NCI-H2107 (cell line): ENCODE results near the gene INHA.

Experiments used
- DNase-seq: peaks from one replicate; lab custom pipeline; 2025; lab: John Stamatoyannopoulos, UW

The INHA gene, protein sequence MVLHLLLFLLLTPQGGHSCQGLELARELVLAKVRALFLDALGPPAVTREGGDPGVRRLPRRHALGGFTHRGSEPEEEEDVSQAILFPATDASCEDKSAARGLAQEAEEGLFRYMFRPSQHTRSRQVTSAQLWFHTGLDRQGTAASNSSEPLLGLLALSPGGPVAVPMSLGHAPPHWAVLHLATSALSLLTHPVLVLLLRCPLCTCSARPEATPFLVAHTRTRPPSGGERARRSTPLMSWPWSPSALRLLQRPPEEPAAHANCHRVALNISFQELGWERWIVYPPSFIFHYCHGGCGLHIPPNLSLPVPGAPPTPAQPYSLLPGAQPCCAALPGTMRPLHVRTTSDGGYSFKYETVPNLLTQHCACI

DNA sequence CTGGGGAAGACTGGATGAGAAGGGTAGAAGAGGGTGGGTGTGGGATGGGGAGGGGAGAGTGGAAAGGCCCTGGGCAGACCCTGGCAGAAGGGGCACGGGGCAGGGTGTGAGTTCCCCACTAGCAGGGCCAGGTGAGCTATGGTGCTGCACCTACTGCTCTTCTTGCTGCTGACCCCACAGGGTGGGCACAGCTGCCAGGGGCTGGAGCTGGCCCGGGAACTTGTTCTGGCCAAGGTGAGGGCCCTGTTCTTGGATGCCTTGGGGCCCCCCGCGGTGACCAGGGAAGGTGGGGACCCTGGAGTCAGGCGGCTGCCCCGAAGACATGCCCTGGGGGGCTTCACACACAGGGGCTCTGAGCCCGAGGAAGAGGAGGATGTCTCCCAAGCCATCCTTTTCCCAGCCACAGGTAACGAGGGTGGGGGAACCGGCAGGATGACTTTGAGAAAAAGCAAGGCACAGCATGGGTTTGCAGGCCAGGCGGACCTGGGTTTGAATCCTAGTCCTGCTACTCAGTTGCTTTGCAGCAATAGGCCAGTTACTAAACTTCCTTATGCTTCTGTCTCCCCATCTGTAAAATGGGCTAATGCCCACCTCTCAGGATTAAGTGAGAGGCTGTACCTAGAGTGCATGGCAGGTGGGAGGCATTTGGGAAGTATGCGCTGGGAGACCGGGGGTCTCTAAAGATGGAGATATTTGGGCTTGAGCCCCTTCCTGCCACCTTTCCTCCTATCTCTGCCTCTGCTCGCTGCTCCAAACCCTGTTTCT lies at the start of gene INHA:
TSS of gene INHA (plus strand) at position 74 of the 765 bp plus-strand sequence. CDS start at position 139, 65 bp downstream.
- no peak for DNase-seq

DNA sequence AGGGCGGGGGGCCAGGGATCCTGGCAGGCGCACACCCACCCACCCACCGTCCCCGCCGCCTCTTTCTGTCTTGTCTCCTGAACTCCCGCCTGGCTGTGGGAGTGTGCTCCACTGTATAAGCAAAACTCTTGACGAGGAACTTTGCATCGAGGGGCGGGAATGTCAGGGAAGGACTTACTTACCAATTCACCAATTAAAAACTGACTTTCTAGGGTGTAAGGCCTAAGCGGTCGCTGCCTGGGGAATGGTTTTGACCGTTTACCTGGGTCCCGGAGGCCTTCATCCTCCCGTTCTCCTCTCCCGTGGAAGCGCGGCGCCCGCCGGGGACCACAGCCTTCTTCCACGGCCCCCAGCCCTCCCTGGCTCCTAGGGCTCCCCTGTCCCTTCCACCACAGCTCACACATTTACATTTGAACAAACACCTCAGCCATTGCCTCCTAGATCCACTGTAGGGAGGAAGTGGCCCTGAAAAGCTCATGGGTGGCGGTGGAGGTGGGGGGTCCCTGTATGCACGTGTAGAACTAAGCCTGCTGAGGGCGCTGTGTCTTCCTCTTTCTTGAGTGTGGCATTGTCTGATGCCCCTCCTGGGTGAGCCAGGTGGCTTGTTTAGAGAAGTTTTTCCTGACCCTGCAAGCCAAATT lies 49.0 kb upstream of the INHA start:
- DNase-seq = no peak

DNA sequence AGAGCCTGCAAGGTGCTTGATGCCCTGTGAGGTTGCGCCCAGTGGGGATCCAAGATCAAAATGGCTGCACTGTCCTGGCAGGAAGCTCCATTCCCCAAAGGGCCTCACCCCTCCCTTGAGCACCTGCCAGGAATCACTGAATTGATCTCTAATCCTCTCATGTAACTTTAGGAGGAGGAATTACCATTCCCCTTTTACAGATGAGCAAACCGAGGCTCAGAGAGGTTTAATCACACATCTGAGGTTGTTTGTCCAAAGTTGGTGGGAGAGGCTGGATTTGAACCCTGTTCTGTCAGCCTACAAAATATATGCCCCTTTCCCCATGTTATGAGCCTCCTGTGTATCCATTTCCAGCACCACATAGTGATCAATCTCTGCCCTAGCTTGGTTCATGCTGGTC lies 47.3 kb upstream of the INHA start:
- DNase-seq = no peak

DNA sequence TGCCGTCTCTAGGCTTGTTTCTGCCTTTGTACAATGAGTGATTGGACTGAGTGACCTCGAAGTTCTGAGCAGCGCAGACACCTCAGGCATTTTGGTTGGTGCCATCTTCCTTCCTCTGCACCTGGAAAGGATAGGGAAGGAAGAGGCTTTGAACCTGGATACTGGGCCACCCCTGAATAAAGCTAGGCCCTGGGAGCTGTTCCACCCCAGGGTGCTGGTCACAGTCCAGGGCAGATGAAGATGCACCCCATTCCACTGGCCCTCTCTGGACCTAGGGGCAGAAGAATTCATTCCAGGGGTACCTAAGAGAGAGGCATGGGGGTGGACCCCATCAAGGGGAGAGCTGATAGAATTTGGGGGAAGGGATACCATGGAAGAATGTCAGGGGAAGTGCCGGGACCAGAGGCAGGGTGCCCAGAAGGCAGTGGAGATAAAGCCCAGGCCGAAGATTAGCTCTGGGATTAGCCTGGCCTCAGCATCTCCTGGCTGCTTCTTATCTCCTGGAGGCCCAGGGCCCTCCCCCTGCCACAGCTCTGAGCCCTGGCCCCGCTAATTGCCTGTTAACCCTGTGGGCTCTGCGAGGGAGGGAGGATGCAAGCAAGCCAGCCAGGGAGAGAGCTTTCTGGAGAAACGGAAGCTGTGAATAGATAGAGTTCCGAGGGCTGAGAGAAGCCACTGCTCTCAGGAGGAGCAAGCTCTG lies 46.4 kb upstream of the INHA start:
- DNase-seq = no peak

DNA sequence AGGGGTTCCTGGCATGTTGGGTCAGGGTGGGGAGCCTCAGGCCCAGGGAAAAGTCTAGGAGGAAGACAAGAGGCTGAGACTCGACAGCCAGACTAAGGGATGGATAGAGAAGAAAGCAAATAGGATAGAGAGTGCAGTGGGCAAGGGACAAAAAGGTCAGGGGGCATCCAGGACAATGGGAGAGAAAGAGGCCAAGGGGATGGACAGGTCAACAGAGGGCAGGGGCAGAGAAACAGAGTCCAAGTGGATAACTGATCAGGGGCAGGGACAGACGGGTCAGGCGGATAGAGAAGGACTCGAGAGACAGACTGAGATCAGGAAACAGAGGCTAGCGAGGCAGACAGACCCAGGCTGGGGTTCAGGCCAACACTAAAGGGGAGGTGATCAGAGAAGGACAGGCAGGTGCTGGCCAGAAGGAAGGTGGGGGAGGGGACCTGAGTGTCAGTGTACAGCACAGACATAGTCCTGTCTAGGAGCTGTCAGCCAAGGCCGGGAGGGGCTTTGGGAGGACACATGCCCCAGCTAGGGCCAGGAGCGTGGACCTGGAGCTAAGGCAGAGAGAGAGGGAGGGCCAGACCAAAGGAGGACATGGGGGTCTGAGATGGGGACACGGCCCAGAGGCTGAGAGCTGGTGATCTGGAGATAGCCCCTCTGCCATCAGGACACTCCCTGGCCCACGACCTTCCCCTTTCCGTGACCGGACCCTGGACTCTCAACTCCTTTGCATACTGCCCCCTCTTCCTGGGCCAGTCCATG lies 45.6 kb upstream of the INHA start:
- no peak for DNase-seq

DNA sequence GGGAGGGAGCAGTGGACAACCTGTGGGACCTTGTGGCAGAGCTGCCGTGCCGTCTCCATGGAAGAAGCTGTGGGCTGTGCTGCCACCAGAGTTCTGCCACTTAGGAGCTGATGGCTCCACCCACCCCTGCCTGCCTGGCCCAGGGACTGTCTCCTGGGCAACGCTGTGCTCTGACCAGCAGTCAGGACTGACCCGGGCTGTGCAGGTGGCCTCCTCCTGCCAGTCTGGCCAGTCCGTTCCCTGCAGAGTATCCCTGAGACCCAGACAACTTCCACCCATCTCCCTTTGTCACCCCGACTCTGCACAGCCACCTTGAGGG lies 45.1 kb upstream of the INHA start:
- no peak for DNase-seq

DNA sequence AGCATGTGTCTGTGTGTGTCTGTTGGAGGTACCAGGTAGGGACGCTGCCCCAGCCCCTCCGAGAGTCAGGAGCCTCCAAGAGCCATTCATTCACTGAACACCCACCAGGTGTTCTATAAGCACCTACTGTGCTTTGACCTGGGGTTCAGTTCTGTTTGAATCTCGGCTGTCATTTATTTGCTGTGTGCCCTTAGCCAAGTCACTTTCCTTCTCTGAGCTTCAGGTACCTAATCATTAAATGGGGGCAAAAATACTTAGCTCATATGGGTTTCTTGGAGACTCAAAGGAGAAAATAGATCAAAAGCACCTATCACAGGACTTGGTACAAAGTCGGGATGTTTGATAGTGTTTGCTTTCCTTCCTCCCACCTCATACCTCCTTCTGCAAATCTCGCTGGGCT lies 44.6 kb upstream of the INHA start:
- no peak for DNase-seq

DNA sequence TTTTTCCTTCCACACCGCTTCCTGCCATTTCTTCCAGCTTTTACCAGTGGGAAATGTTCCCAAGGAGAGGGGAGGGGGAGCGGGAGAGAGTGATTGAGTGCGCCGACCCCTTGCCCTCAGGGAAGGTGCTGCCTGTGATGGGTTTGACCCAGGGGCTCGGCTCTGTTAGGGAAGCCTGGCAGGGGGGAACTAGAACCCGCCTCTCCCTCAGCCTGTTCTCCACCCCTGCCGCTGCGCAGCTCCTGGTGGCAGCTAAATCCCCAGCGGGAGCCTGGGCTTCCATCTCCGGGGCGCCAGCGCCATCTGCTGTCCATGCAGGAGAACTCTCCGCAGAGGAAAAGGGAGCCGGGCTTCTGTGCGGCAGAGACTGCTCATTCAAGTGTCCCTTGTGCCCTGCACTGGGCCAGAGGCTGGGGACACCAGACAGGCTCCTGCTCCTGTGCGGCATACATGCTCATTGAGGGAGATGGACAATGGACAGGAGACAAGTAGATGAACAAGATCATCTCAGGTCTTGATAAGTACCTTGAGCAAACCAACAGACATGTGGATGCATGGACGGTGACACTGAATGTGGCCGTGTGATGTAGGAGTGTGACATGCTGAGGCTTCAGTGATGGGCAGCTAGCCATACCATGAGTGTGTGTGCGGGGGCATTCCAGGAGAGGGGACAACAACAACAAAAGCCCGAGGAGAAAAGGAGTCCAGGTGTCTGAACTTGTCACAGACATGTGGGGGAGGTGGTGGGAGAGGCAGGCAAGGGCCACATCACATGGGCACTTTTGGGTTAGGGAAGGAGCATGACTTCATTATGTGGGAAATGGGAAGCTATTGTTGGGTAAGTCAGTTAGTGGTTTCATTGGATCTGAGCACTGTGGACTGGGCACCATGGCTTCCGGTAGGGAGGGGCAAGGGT lies 41.8 kb upstream of the INHA start:
- DNase-seq = peak; percentile 60

DNA sequence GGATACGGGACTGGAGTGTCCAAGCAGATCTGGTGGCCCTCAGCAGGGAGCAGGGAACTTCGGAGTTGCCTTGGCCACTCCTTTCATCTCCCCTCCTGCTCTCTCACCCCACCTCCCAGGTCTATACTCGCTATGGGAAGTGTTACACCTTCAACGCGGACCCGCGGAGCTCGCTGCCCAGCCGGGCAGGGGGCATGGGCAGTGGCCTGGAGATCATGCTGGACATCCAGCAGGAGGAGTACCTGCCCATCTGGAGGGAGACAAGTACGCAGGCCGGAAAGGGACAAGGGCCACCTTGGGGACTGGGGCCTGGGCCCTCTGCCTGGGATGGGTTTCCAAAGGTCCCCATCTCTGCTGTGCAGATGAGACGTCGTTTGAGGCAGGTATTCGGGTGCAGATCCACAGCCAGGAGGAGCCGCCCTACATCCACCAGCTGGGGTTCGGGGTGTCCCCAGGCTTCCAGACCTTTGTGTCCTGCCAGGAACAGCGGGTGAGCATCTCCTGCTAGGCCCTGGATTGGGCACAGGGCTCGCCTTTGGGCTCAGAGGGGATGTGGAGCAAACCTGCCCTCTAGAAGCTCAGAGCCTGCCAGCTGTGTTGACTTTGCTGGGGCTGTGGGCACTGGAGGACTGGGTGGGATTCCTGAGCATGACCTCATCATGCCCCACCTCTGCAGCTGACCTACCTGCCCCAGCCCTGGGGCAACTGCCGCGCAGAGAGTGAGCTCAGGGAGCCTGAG lies 40.3 kb upstream of the INHA start:
- DNase-seq = no peak

DNA sequence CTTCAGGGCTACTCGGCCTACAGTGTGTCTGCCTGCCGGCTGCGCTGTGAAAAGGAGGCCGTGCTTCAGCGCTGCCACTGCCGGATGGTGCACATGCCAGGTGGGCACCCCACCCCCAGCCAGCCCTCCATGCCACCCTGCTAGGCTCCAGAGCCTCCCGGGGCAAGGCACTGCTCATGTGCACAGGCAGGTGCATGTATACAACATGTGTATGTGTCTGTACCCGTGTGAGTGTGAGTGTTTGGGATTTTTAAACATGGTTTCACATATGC lies 39.8 kb upstream of the INHA start:
- DNase-seq = no peak

DNA sequence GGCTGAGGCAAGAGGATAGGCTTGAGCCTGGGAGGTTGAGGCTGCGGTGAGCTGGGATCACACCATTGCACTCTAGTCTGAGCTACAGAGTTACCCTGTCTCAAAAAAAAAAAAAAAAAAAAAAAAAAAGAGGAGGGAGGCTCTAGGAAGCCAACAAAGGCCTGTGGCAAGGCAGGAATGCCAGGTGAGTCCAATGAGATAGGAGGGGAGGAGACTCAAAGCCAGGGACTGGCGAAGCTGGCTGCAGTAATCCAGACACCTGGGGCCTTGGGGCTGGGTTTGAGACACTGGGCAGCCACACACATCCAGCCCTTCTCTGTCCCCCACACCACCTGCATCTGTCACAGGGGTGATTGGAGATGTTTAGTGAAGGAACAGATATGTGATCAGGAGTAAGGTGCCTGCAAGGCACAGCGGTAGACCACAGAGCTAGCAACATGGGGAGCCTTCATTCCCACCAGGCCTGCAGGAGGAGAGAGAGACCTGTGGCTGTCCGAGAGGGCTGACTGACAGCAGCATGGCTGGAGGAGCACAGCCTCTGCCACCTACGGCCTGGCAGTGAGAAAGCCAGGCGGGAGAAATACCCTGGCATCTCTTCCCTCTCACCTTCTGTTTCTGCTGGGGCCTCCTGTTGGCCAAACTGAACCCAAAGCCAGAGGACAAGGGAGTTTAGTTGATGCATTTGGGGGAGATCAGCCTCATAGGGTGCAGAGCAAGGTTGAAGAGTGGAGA lies 38.0 kb upstream of the INHA start:
- no peak for DNase-seq

DNA sequence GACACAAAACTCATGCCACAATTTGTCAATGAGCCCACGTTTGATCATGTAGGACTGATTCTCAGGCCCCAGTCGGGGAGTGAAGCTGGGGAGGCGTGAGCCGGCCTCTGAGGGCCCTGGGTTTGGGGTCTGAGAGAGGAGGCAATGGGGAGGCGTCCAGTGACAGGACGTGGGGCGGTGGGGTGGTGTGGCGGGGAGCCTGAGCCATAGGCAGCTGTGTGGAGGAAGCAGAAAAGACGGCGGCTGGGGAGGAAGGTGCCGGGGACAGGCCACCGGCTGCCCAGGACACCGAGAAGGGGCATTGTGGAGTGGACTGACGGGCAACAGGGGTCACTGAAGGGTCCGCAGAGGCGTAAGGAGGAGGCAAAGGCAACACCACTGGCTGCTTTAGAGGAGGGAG lies 35.7 kb upstream of the INHA start:
- DNase-seq = no peak

DNA sequence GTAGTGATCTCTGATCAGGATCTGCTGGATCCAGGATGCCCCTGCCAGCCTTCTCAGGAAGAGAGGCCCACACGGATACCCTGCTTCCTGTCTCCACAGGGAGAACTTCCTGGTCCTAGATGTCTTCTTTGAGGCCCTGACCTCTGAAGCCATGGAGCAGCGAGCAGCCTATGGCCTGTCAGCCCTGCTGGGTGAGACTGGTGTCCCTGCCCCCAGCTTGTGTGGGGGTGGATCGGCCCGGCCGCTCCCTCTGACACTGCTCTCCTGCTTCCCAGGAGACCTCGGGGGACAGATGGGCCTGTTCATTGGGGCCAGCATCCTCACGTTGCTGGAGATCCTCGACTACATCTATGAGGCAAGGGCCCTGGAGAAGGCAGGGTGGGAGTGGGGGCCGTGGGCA lies 35.1 kb upstream of the INHA start:
- DNase-seq = no peak

DNA sequence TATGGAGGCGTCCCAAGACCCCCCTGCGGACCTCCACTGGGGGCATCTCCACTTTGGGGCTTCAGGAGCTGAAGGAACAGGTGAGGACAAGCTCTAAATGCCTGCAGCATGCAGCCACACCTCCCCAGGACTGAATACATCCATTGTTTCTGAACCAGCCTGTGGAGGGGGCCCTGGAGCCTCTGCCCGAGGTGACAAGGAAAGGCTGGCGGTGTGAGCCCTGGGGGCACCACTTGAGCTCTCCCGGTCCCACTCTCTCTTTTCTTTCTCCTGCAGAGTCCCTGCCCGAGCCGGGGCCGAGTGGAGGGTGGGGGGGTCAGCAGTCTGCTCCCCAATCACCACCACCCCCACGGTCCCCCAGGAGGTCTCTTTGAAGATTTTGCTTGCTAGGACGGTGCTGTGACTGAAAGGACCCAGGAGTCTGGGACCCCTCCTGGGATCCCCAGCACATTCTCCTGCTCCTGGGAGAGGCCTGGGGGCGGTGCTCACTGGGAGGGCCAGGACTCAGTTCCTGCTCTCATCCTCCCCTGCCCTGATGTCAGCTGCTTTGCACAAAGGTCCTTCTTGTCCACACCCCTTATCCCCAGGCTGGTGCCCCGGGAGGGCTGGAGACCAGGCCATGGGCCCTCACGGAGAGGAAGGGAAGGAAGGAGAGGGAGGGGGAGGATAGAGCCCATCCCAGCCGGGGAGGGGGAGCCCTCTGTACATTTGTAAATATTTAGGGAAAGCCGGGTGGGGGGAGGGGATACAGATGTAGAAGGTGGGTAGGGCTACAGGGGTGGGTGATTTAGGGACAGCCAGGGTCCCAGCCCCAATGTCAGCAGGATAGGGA lies 34.2 kb upstream of the INHA start:
- DNase-seq = no peak

DNA sequence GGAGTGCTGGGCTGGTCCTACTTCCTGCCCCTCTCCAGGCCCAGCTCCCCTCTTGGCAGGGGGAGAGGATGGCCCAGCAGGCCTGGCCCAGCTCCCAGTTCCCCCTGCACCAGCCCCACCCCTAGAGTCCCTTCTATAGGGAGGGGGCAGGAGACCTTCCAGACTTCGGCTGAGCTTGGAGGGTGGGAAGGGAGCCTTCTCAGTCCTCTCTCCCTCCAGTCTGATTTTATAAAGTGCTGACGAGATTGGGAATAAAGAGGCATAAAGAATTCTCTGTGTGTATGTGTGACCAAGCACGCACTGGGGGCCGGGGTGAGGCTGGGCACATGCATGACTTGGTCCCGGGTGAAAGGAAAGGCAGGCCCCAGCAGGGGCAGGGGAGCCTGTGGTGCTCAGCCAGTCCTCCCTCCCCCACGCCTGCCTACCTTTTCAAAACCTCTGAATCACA lies 33.6 kb upstream of the INHA start:
- no peak for DNase-seq

DNA sequence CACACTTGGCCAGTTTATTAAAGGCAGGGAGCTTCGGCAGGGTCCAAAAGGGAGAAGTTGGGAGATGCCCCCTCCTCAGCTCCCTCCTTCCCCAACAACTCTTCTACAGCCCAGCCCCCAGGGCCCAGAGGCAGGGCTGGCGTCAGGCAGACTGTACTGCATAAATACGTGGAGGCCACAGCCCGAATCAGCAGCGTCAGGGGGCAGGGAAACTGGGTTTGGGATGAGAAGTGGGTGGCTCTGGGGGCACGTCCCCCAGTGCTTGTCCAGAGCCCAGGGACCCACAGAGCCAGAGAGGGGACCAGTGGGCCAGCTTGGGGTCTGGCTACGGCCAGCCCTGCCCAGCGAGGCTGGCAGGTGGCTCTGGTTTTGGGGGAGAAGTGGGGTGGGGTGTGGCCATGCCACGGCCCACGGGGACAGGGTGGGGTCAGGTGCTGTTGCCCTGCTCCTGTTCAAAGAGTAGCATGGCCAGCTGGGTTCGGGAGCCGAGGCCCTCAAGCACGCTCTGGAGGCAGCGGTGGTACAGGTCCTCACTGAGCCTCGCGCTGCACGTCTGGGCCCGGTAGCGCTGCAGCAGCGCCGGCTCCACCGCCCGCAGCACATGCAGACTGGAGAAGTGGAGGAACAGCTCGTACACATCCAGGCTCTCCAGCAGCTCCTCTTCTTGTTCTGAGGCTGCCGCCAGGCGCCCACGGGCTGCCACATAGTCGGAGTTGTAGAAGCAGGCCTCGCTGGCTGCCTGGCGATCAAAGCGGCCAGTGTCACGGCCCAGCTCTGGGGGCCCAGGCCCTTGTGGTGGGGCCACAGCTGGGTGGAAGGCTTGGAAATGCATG lies 32.9 kb upstream of the INHA start:
- DNase-seq = no peak

DNA sequence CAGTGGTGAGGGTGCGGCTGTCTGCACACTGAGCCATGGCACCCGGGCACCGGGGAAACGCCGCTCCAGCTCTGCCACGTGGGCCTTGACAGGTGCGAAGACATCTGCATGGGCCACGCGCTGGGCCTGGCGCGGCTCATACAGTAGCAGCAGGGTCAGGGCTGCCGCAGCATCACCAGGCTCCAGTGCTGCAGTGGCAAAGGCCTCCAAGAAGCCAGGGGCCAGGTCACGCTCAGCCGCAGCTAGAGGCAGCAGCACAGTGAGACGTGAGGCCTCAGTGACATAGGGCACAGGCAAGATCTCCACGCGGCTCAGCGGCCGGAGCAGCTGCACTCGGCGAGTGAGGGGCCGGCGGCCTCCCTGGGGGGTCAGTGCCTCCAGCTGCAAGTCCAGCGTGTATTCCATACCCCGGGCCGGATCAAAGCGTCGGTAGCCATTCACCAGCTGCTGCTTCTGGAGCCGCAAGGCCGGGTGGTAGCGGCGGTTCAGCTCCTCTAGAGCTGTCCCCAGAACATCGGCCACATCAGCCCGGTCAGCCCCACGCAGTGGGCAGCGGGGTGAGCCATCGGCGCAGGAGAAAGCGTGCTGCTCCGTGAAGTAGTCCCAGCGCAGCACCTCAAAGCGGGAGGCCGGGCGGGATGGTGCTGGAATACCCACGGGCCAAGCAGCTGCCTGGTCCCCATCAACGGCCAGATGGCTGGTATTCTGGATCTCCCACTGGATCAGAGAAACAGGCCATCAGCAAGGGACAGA lies 32.0 kb upstream of the INHA start:
- DNase-seq = no peak
